ENCODE data around the gene AIPL1.

DNA sequence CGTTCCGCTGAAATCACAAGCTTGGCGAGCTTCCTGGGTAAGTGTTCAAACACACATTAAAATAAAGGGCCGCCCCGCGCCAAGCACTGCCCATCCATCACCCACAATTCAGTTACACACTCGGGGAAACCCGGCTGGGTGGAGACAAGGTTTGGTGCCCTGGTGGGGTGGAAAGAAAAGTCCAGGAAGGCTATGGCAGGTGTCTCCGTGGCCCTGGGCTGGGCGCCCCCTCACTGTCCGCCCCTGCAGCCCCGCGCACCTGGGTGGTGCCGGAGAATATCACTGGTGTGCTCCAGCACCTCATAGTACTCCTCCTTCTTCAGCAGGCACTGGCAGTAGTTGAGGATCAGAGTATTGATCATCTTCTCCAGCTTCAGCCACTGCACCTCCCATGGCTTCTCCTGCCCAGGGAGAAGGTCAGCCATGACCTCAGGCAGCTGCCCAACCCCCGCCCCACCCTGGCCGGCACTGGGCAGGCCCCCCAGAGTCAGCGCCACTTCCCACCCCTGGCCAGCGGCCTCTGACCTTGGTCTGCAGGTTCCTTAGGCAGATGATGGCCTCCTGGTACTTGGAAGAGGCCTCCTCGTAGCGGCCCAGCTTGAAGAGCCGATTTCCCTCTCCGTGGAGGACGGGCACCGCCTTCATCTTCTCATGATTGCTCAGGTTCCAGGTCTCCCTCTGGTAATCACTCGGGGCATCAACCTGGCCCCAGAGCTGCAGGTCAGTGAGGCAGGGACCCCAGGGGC, 8.4 kb downstream of the AIPL1 start:
- TF ChIP-seq, protein P1, sequence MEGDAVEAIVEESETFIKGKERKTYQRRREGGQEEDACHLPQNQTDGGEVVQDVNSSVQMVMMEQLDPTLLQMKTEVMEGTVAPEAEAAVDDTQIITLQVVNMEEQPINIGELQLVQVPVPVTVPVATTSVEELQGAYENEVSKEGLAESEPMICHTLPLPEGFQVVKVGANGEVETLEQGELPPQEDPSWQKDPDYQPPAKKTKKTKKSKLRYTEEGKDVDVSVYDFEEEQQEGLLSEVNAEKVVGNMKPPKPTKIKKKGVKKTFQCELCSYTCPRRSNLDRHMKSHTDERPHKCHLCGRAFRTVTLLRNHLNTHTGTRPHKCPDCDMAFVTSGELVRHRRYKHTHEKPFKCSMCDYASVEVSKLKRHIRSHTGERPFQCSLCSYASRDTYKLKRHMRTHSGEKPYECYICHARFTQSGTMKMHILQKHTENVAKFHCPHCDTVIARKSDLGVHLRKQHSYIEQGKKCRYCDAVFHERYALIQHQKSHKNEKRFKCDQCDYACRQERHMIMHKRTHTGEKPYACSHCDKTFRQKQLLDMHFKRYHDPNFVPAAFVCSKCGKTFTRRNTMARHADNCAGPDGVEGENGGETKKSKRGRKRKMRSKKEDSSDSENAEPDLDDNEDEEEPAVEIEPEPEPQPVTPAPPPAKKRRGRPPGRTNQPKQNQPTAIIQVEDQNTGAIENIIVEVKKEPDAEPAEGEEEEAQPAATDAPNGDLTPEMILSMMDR (IDR thresholded peaks at IDR 0.05 in 4 of 5, conservative IDR thresholded peaks at IDR 0.05 in 1 of 5), result no peak
- TF ChIP-seq POLR2A (IDR thresholded peaks at IDR 0.05), result no peak
